Panc1 (cell line): ENCODE data around the gene FAM117A.

Experiments used
- CTCF ChIP-seq: fragments of 450-650 bp; IDR thresholded peaks from 2 replicates; pipeline ENCODE4 v1.5.1; 2017; ENCODE audit warnings: mild to moderate bottlenecking
- POLR2AphosphoS5 ChIP-seq: IDR thresholded peaks from 2 replicates; pipeline ENCODE4 v1.6.1; 2012; ENCODE audit warnings: mild to moderate bottlenecking, low read depth, low read length, moderate library complexity

- TF ChIP-seq CTCF (no peak), POLR2AphosphoS5 (no peak)
These were observed at the start of gene FAM117A for GRCh38 chr17:49763735-49764558.
